K562 (cell line): ENCODE measurements around the gene ZNF428. TPM values are rescaled to one million over a fixed set of nuclear protein-coding genes. Genes with fewer than 3 reads are reported as not detected.

ENCODE experiments used
- ATAC-seq: fragments of 200-7000 bp; cut with Tn5 transposase; 3 replicates; pipeline ENCODE4 v1.9.1; 2020; ENCODE audit warnings: moderate library complexity
- BruUV-seq: library from RNA; stranded (reverse); fragments of 400-500 nt; replicated peaks from 2 replicates; lab custom pipeline; 2021; lab: Mats Ljungman, UMichigan
- CTCF ChIA-PET: fragments of 300-600 bp; formaldehyde crosslinking; extraction: SDS; loops from one replicate; lab custom pipeline; 2021; ENCODE audit warnings: low intra/inter-chr PET ratio; lab: Yijun Ruan, JAX
- POLR2A ChIA-PET: fragments of 300-600, 350-650 bp; sonication (Branson Sonifier 250); formaldehyde crosslinking; extraction: SDS; loops from one replicate; lab custom pipeline; 2021; ENCODE audit warnings: antibody characterized with exemption, inconsistent platforms; lab: Yijun Ruan, JAX
- DNase-seq, 4 experiments: peaks; one replicate each; pipeline versions ENCODE4 v3.0.0 to v3.0.0-alpha.2; 2011 to 2018; ENCODE audit warnings: low spot score in 3 of 4, mixed read lengths in 3 of 4; ENCODE audit errors: extremely low read depth in 1 of 4
- FAIRE-seq: peaks from 2 replicates; lab custom pipeline; 2011; peaks lifted over from hg19 to GRCh38; lab: Jason Lieb, UNC
- H2AFZ ChIP-seq: 2 replicates; pipeline ENCODE4 v1.6.0; 2011; ENCODE audit warnings: low read depth, low read length, control low read depth, inconsistent platforms
- H3K27ac ChIP-seq: fragments of 200-600 bp; 3 replicates; pipeline ENCODE4 v1.8.0; 2011; ENCODE audit warnings: low read depth, mild to moderate bottlenecking, control low read depth, inconsistent platforms, low read length, moderate library complexity, mixed read lengths; ENCODE audit errors: extremely low read depth
- H3K27me3 ChIP-seq, 2 experiments: fragments of 300-600 bp in 1 of 2; 2 replicates in 1 of 2; 3 replicates in 1 of 2; pipeline versions ENCODE4 v1.6.0 to v1.8.0; 2011; ENCODE audit warnings: inconsistent platforms in 2 of 2, low read length in 2 of 2, mild to moderate bottlenecking in 1 of 2, mixed read lengths in 1 of 2, moderate library complexity in 1 of 2; ENCODE audit not compliant: control insufficient read depth in 2 of 2, insufficient read depth in 2 of 2
- H3K36me3 ChIP-seq: fragments of 300-600 bp; 3 replicates; pipeline ENCODE4 v1.8.0; 2011; ENCODE audit warnings: mild to moderate bottlenecking, low read length, inconsistent platforms; ENCODE audit not compliant: control insufficient read depth, insufficient read depth
- H3K4me1 ChIP-seq, 2 experiments: fragments of 200-600 bp in 1 of 2; replicated peaks in 1 of 2; 2 replicates in 1 of 2; 3 replicates in 1 of 2; pipeline versions ENCODE4 v1.5.1 to v1.8.0; 2011; ENCODE audit warnings: inconsistent platforms in 2 of 2, low read length in 2 of 2, mild to moderate bottlenecking in 1 of 2, mixed read lengths in 1 of 2, moderate library complexity in 1 of 2; ENCODE audit not compliant: control insufficient read depth in 2 of 2, insufficient read depth in 2 of 2
- H3K4me2 ChIP-seq: 2 replicates; pipeline ENCODE4 v1.6.1; 2011; ENCODE audit warnings: low read length, control low read depth, inconsistent platforms, mixed read lengths; ENCODE audit not compliant: insufficient read depth
- H3K4me3 ChIP-seq: fragments of 200-600 bp; sonication (generic), shearing (Covaris generic); 2 replicates; pipeline ENCODE4 v1.5.1; 2016; ENCODE audit warnings: control low read depth, inconsistent platforms
- H3K79me2 ChIP-seq: fragments of 200-600 bp; 3 replicates; pipeline ENCODE4 v1.8.0; 2011; ENCODE audit warnings: low read length, inconsistent platforms; ENCODE audit not compliant: control insufficient read depth, insufficient read depth
- H3K9ac ChIP-seq, 2 experiments: 2 replicates each; pipeline versions ENCODE4 v1.6.0 to v1.6.1; 2011; ENCODE audit warnings: low read depth in 2 of 2, low read length in 2 of 2, control low read depth in 1 of 2, inconsistent platforms in 1 of 2, mild to moderate bottlenecking in 1 of 2, mixed read lengths in 1 of 2; ENCODE audit not compliant: insufficient read depth in 1 of 2
- H3K9me1 ChIP-seq: one replicate; pipeline ENCODE4 v1.6.0; 2011; ENCODE audit warnings: inconsistent platforms, mild to moderate bottlenecking, low read length, moderate library complexity; ENCODE audit not compliant: control insufficient read depth, insufficient read depth
- H3K9me3 ChIP-seq: replicated peaks from 2 replicates; pipeline ENCODE4 v1.5.1; 2011; ENCODE audit warnings: low read depth, low read length, inconsistent platforms; ENCODE audit not compliant: control insufficient read depth, insufficient read depth
- H4K20me1 ChIP-seq: replicated peaks from 2 replicates; pipeline ENCODE4 v1.6.1; 2011; ENCODE audit warnings: low read length, inconsistent platforms, mixed read lengths; ENCODE audit not compliant: control insufficient read depth, insufficient read depth
- CEBPG ChIP-seq, 3 experiments: fragments of 200-800 bp in 1 of 3; sonication (Bioruptor generic) in 1 of 3; sonication (generic) in 1 of 3; formaldehyde crosslinking in 1 of 3; IDR thresholded peaks in 2 of 3; conservative IDR thresholded peaks in 1 of 3; 2 replicates each; pipeline versions ENCODE4 v1.6.1 to v1.8.0; 2016 to 2022; ENCODE audit warnings: missing compliant biosample characterization in 2 of 3, missing genetic modification characterization in 2 of 3, mild to moderate bottlenecking in 1 of 3, missing genetic modification reagents in 1 of 3
- CTCF ChIP-seq, 3 experiments: IDR thresholded peaks in 2 of 3; conservative IDR thresholded peaks in 1 of 3; 2 replicates each; pipeline ENCODE4 v1.5.1; 2011 to 2012; ENCODE audit warnings: low read length in 3 of 3, mild to moderate bottlenecking in 3 of 3, control low read depth in 2 of 3, improper control_type of control experiment in 1 of 3, inconsistent platforms in 1 of 3, low read depth in 1 of 3, mixed read lengths in 1 of 3, moderate library complexity in 1 of 3; ENCODE audit not compliant: insufficient read depth in 2 of 3
- HEY1 ChIP-seq: fragments of 250-450 bp; sonication (Bioruptor Pico); IDR thresholded peaks from 2 replicates; pipeline ENCODE4 v1.5.0; 2020; ENCODE audit warnings: mild to moderate bottlenecking, moderate library complexity, borderline replicate concordance
- HNRNPH1 ChIP-seq: fragments of 200-400 bp; formaldehyde crosslinking; optimal IDR thresholded peaks from 2 replicates; pipeline ENCODE3; 2017; ENCODE audit warnings: low read depth, mild to moderate bottlenecking, low read length, moderate library complexity
- USF2 ChIP-seq: sonication (generic); formaldehyde crosslinking; IDR thresholded peaks from 2 replicates; pipeline ENCODE4 v1.5.0; 2020; ENCODE audit warnings: missing genetic modification reagents
- ZNF12 ChIP-seq: sonication (generic); formaldehyde crosslinking; IDR thresholded peaks from 2 replicates; pipeline ENCODE4 v1.4.0; 2020; ENCODE audit warnings: mild to moderate bottlenecking, missing genetic modification reagents
- ZNF384 ChIP-seq: IDR thresholded peaks from 2 replicates; pipeline ENCODE4 v1.6.1; 2012; ENCODE audit warnings: low read depth, low read length, improper control_type of control experiment
- WGBS: fragments of 100-300 bp; shearing (Covaris generic); methylation state at CpG from one replicate; pipeline ENCODE4 v1.1.6; 2016; ENCODE audit warnings: low coverage, mixed read lengths; ENCODE audit not compliant: insufficient coverage; ENCODE audit errors: missing lambda C conversion rate; 5-methylcytosine and 5-hydroxymethylcytosine counted together
- in situ Hi-C: fragments of 300-500 bp; cut with MboI; formaldehyde crosslinking; loops from 4 replicates; pipeline ENCODE4 v1.15.0; 2018; ENCODE audit warnings: inconsistent platforms, mixed read lengths
- intact Hi-C: fragments of 100-400 bp; cut with micrococcal nuclease; formaldehyde crosslinking; loops from 2 replicates; pipeline ENCODE4 v1.14.2; 2022
- polyA plus RNA-seq, 8 experiments: library from polyadenylated mRNA; depleted of rRNA in 4 of 8; stranded (reverse) in 5 of 8; unstranded in 3 of 8; fragments of >200 nt; fragmentation: Nextera tagmentation in 2 of 8; fragmentation: Illumina TruSeq in 1 of 8; extraction: Ambion mirVana in 2 of 8; extraction: Trizol in 1 of 8; gene quantifications; 2 replicates each; pipeline versions ENCODE4 v1.2.1 to v1.2.3, GENCODE V29; 2011 to 2014; ENCODE audit warnings: inconsistent platforms in 1 of 8, missing spikeins in 1 of 8
- total RNA-seq, 7 experiments: library from RNA; depleted of rRNA in 6 of 7; stranded (reverse); fragments of >200 nt in 6 of 7; fragmentation: Illumina TruSeq in 2 of 7; extraction: Trizol in 2 of 7; gene quantifications; 2 replicates each; pipeline versions ENCODE4 v1.2.1 to v1.2.3, GENCODE V29; 2011 to 2021; ENCODE audit warnings: low replicate concordance in 1 of 7

ZNF428 gene
- total and polyA plus RNA-seq, 9 of the 15 experiments (the other 6 are each of a cell fraction or from before 2014, with no cell fraction given) = 0.15 to 85.7 (median 15.9) TPM

GRCh38 chr19:43662487-43662886 is 43.1 kb upstream of the ZNF428 start:
- no peaks in the 10 kb centered on the region for H3K27me3 ChIP-seq
- peak; percentile 71 for FAIRE-seq
- BruUV-seq = no TSS peak
- peak in 1 of 4 experiments; percentile 38 for DNase-seq
- H3K9me1 ChIP-seq = no peaks in the 10 kb centered on the region
- in situ Hi-C loops = no loop called here
- no peaks in the 10 kb centered on the region; the same call in 2 of the 3 replicates for H3K79me2 ChIP-seq
- H3K36me3 ChIP-seq = peaks cover 9% of the 10 kb centered on the region; the same call in 2 of the 3 replicates
- H3K4me2 ChIP-seq = no peak overlapping the region
- intact Hi-C loops = loop anchor here (10.0 kb wide), 1 partner anchor 128 kb away; the partner anchor contains the start of gene ZNF575
- no peak for TF ChIP-seq ZNF12 (CRISPR knock-in tag)
- no peak for TF ChIP-seq CEBPG (CRISPR knock-in tag; IDR thresholded peaks at IDR 0.05)
- TF ChIP-seq CEBPG (tag; conservative IDR thresholded peaks at IDR 0.05 in 1 of 2, IDR thresholded peaks at IDR 0.05 in 1 of 2) = no peak
- TF ChIP-seq CTCF (IDR thresholded peaks at IDR 0.05 in 2 of 3, conservative IDR thresholded peaks at IDR 0.05 in 1 of 3; ENCODE audit: insufficient read depth in 2 of 3, low read depth in 1 of 3, low read length in 3 of 3) = peak; percentile 54 to 59 (median 56)
- no peak for TF ChIP-seq HNRNPH1
- peak; percentile 90 for TF ChIP-seq ZNF384
- TF ChIP-seq HEY1 (CRISPR knock-in tag) = no peak
- no peak for TF ChIP-seq USF2 (CRISPR knock-in tag)
- no peak overlapping the region for H2AFZ ChIP-seq
- no peaks in the 10 kb centered on the region; the same call in 1 of the 2 replicates for H3K9me3 ChIP-seq
- peaks cover 5 to 6% of the 10 kb centered on the region in 2 experiments; a peak in 4 of 5 replicates for H3K4me1 ChIP-seq
- WGBS = 65% methylated on average over 4 of the region's 6 CpGs
- ChIA-PET CTCF (interaction anchor here (0.6 kb wide), 1 partner anchor 434 kb away, joined by 4 read pairs; no protein-coding TSS in a partner anchor), POLR2A (interaction anchor here (1.1 kb wide), 1 partner anchor 9 kb away, joined by 3 read pairs; no protein-coding TSS in a partner anchor)
- H4K20me1 ChIP-seq = no peaks in the 10 kb centered on the region; the same call in 1 of the 2 replicates
- peak; percentile 89 for ATAC-seq
- H3K9ac ChIP-seq = no peak overlapping the region
- no peak overlapping the region for H3K27ac ChIP-seq
- H3K4me3 ChIP-seq = no peak overlapping the region
